Naive thymus-derived CD4-positive, alpha-beta T cell (primary cell): Measurements from ENCODE around the gene WRAP73. TPM values are rescaled to one million over a fixed set of nuclear protein-coding genes. Genes with fewer than 3 reads are reported as not detected.
A peak's percentile ranks its signal among the peaks of the same experiment; 100 is the strongest.

Experiments
- ATAC-seq: fragments of 150-1000 bp; cut with Tn5 transposase; 2 replicates; pipeline ENCODE4 v1.10.0; 2021; ENCODE audit warnings: mild to moderate bottlenecking, moderate library complexity
- CTCF ChIA-PET: fragments of 350-600 bp; sonication (Branson Sonifier 250); formaldehyde crosslinking; loops from one replicate; lab custom pipeline; 2021; ENCODE audit warnings: antibody characterized with exemption; lab: Charles Lee
- POLR2A ChIA-PET: fragments of 350-600 bp; sonication (Branson Sonifier 250); formaldehyde crosslinking; loops from one replicate; lab custom pipeline; 2021; ENCODE audit warnings: antibody characterized with exemption, inconsistent platforms; lab: Charles Lee
- DNase-seq, 9 donors: peaks; one replicate each; pipeline versions ENCODE4 v3.0.0 to v3.0.0-alpha.2; 2020 to 2022; ENCODE audit warnings: mixed read lengths in 1 of 9
- H3K27ac ChIP-seq: one replicate; pipeline ENCODE4 v1.7.0; 2013; ENCODE audit warnings: mild to moderate bottlenecking, low read depth, low read length, moderate library complexity
- H3K27me3 ChIP-seq, 2 donors: one replicate each; pipeline ENCODE4 v1.7.0; 2013; ENCODE audit warnings: low read length in 2 of 2, mild to moderate bottlenecking in 2 of 2, moderate library complexity in 2 of 2; ENCODE audit not compliant: control insufficient read depth in 2 of 2, insufficient read depth in 2 of 2
- H3K36me3 ChIP-seq, 3 experiments: 1 replicate in 2 of 3; 2 replicates in 1 of 3; pipeline ENCODE4 v1.7.0; 2013; ENCODE audit warnings: low read length in 3 of 3, mild to moderate bottlenecking in 3 of 3, moderate library complexity in 1 of 3; ENCODE audit not compliant: insufficient read depth in 3 of 3, control insufficient read depth in 2 of 3
- H3K4me1 ChIP-seq, 2 donors: one replicate each; pipeline ENCODE4 v1.7.0; 2013; ENCODE audit warnings: low read length in 2 of 2, mild to moderate bottlenecking in 2 of 2, moderate library complexity in 1 of 2; ENCODE audit not compliant: control insufficient read depth in 2 of 2, insufficient read depth in 2 of 2
- H3K4me3 ChIP-seq: 2 replicates; pipeline ENCODE4 v1.7.0; 2013; ENCODE audit warnings: mild to moderate bottlenecking, low read length
- H3K9me3 ChIP-seq, 3 experiments: 1 replicate in 2 of 3; 2 replicates in 1 of 3; pipeline ENCODE4 v1.7.0; 2013; ENCODE audit warnings: low read length in 3 of 3; ENCODE audit not compliant: control insufficient read depth in 2 of 3
- H3K27ac Mint-ChIP-seq, 9 donors: one replicate each; pipeline ENCODE4 v1.8.0; 2020 to 2022; ENCODE audit warnings: mixed read lengths in 9 of 9, mild to moderate bottlenecking in 8 of 9, moderate library complexity in 5 of 9, inconsistent platforms in 2 of 9
- H3K27me3 Mint-ChIP-seq, 5 donors: one replicate each; pipeline ENCODE4 v1.8.0; 2021 to 2022; ENCODE audit warnings: mixed read lengths in 5 of 5, mild to moderate bottlenecking in 1 of 5
- H3K36me3 Mint-ChIP-seq, 5 donors: one replicate each; pipeline ENCODE4 v1.8.0; 2020 to 2022; ENCODE audit warnings: mixed read lengths in 5 of 5, mild to moderate bottlenecking in 3 of 5, inconsistent platforms in 1 of 5
- H3K4me1 Mint-ChIP-seq, 7 donors: one replicate each; pipeline ENCODE4 v1.8.0; 2020 to 2022; ENCODE audit warnings: mixed read lengths in 7 of 7, mild to moderate bottlenecking in 3 of 7, inconsistent platforms in 1 of 7
- H3K4me3 Mint-ChIP-seq, 10 donors: one replicate each; pipeline ENCODE4 v1.8.0; 2020 to 2022; ENCODE audit warnings: mild to moderate bottlenecking in 10 of 10, mixed read lengths in 10 of 10, moderate library complexity in 6 of 10, inconsistent platforms in 2 of 10
- H3K9me3 Mint-ChIP-seq, 11 donors: one replicate each; pipeline ENCODE4 v1.8.0; 2020 to 2022; ENCODE audit warnings: mixed read lengths in 11 of 11, mild to moderate bottlenecking in 4 of 11, inconsistent platforms in 1 of 11, moderate library complexity in 1 of 11
- intact Hi-C, 2 donors: fragments of 100-400 bp; cut with micrococcal nuclease; formaldehyde crosslinking; loops; one replicate each; pipeline ENCODE4 v1.15.1; 2023
- polyA plus RNA-seq, 2 donors: library from polyadenylated mRNA; unstranded; fragments of 300-500 nt; fragmentation: Illumina TruSeq; gene quantifications; one replicate each; pipeline ENCODE4 v1.2.3, GENCODE V29; 2021
- total RNA-seq, 6 experiments: library from RNA in 5 of 6; stranded (reverse) in 5 of 6; gene quantifications; 1 replicate in 5 of 6; 2 replicates in 1 of 6; pipeline ENCODE4 v1.2.3 and lab custom pipeline; 2021 to 2026

Gene WRAP73
- total RNA-seq (10 to 100 TPM; 28.1 to 42.0 (median 36.3) TPM), polyA plus RNA-seq (10 to 100 TPM; 25.5 to 37.4 TPM), total RNA-seq (lab: John Stamatoyannopoulos, UW) (27.6 reads per million, percentile 58 among the genes with 10 or more reads in this experiment)

GRCh38 chr1:3649342-3650247 lies at the start of gene WRAP73:
TSS of gene WRAP73 (minus strand) at chr1:3650103. CDS start at chr1:3649999, 104 bp downstream.
- Mint-ChIP-seq H3K4me1 (peaks cover 13 to 37% (median 33%) of the 10 kb centered on the region in 7 donors), H3K36me3 (peaks cover 0 to 18% (median 9%) of the 10 kb centered on the region in 5 donors), H3K4me3 (peak within 1 kb of the TSS; percentile 79 to 91 (median 87)), H3K9me3 (no peaks in the 10 kb centered on the region), H3K27ac (peak within 1 kb of the TSS in 8 of 9 donors; percentile 2 to 82 (median 66)), H3K27me3 (peaks cover 16 to 28% (median 28%) of the 10 kb centered on the region in 5 donors)
- CTCF ChIA-PET: no interaction called here
- peak; percentile 76 to 88 (median 85) for DNase-seq
- peaks cover 11 to 16% of the 10 kb centered on the region in 2 donors for H3K4me1 ChIP-seq
- ATAC-seq: peak; percentile 99
- H3K27me3 ChIP-seq: peaks cover 3 to 20% of the 10 kb centered on the region in 2 donors
- POLR2A ChIA-PET: interaction anchor here (0.8 to 1.9 kb wide), 3 partner anchors 20 to 81 kb away, joined by 4 to 10 read pairs (median 5); no protein-coding TSS in a partner anchor
- H3K9me3 ChIP-seq: no peaks in the 10 kb centered on the region
- peak within 1 kb of the TSS; percentile 76 for H3K27ac ChIP-seq
- peak within 1 kb of the TSS; percentile 63 for H3K4me3 ChIP-seq
- intact Hi-C loops: loop anchor here (1.0 to 5.0 kb wide), 9 partner anchors 25 to 1259 kb away; partner anchors contain the start of genes CEP104 (in 2 of the 2), DFFB (in 2 of the 2), LRRC47 (in 2 of the 2) and C1orf174 (in 1 of the 2)
- peaks cover 0 to 27% (median 0%) of the 10 kb centered on the region in 3 experiments for H3K36me3 ChIP-seq

GRCh38 chr1:3699596-3699995 lies 49.7 kb upstream of the WRAP73 start:
- Histone ChIP-seq H3K27me3 (no peaks in the 10 kb centered on the region), H3K4me3 (no peak overlapping the region), H3K9me3 (no peaks in the 10 kb centered on the region), H3K27ac (no peak overlapping the region), H3K36me3 (no peaks in the 10 kb centered on the region), H3K4me1 (no peaks in the 10 kb centered on the region)
- H3K36me3 Mint-ChIP-seq: no peaks in the 10 kb centered on the region
- no peak overlapping the region for H3K27ac Mint-ChIP-seq
- H3K4me3 Mint-ChIP-seq: no peak overlapping the region
- POLR2A ChIA-PET: no interaction called here
- ATAC-seq (no peak), DNase-seq (no peak)
- CTCF ChIA-PET: no interaction called here
- intact Hi-C loops: no loop called here
- peaks cover 5 to 11% (median 6%) of the 10 kb centered on the region in 7 donors for H3K4me1 Mint-ChIP-seq
- H3K27me3 Mint-ChIP-seq: peaks cover 0 to 19% (median 4%) of the 10 kb centered on the region in 5 donors
- H3K9me3 Mint-ChIP-seq: no peaks in the 10 kb centered on the region

- no peak overlapping the region for H3K27ac ChIP-seq
- POLR2A ChIA-PET: no interaction called here
- H3K9me3 ChIP-seq: no peaks in the 10 kb centered on the region
- intact Hi-C loops: no loop called here
- H3K4me3 ChIP-seq: no peak overlapping the region
- Mint-ChIP-seq H3K9me3 (no peaks in the 10 kb centered on the region), H3K27me3 (peaks cover 0 to 19% (median 4%) of the 10 kb centered on the region in 5 donors), H3K4me3 (no peak overlapping the region), H3K27ac (no peak overlapping the region), H3K36me3 (no peaks in the 10 kb centered on the region), H3K4me1 (peaks cover 0 to 11% (median under 1%) of the 10 kb centered on the region in 7 donors)
- H3K36me3 ChIP-seq: no peaks in the 10 kb centered on the region
- DNase-seq: no peak
- no peaks in the 10 kb centered on the region for H3K4me1 ChIP-seq
- ATAC-seq: no peak
- CTCF ChIA-PET: no interaction called here
- H3K27me3 ChIP-seq: no peaks in the 10 kb centered on the region
Measured at GRCh38 chr1:3698660-3699408, 48.9 kb upstream of the WRAP73 start.

GRCh38 chr1:3697810-3698209 lies 47.9 kb upstream of the WRAP73 start:
- Histone ChIP-seq H3K27me3 (no peaks in the 10 kb centered on the region), H3K9me3 (no peaks in the 10 kb centered on the region), H3K4me1 (no peaks in the 10 kb centered on the region), H3K36me3 (no peaks in the 10 kb centered on the region), H3K27ac (no peak overlapping the region), H3K4me3 (no peak overlapping the region)
- Mint-ChIP-seq H3K27me3 (peaks cover 0 to 19% (median 4%) of the 10 kb centered on the region in 5 donors), H3K4me1 (peaks cover 0 to 11% (median 0%) of the 10 kb centered on the region in 7 donors), H3K27ac (no peak overlapping the region), H3K4me3 (no peak overlapping the region), H3K36me3 (no peaks in the 10 kb centered on the region), H3K9me3 (no peaks in the 10 kb centered on the region)
- CTCF ChIA-PET: no interaction called here
- DNase-seq (no peak), ATAC-seq (no peak)
- intact Hi-C loops: no loop called here
- POLR2A ChIA-PET: no interaction called here

- DNase-seq: no peak
- Histone ChIP-seq H3K4me3 (no peak overlapping the region), H3K36me3 (no peaks in the 10 kb centered on the region), H3K27me3 (no peaks in the 10 kb centered on the region), H3K27ac (no peak overlapping the region), H3K9me3 (no peaks in the 10 kb centered on the region), H3K4me1 (no peaks in the 10 kb centered on the region)
- H3K27me3 Mint-ChIP-seq: peaks cover 0 to 19% (median 4%) of the 10 kb centered on the region in 5 donors
- CTCF ChIA-PET: no interaction called here
- H3K27ac Mint-ChIP-seq: no peak overlapping the region
- ATAC-seq: no peak
- no peak overlapping the region for H3K4me3 Mint-ChIP-seq
- H3K4me1 Mint-ChIP-seq: peaks cover 0 to 11% (median 0%) of the 10 kb centered on the region in 7 donors
- POLR2A ChIA-PET: no interaction called here
- no peaks in the 10 kb centered on the region for H3K9me3 Mint-ChIP-seq
- intact Hi-C loops: no loop called here
- no peaks in the 10 kb centered on the region for H3K36me3 Mint-ChIP-seq
Measured at GRCh38 chr1:3697104-3697503, 47.2 kb upstream of the WRAP73 start.

- H3K4me3 Mint-ChIP-seq: no peak overlapping the region
- no peak overlapping the region for H3K4me3 ChIP-seq
- H3K9me3 Mint-ChIP-seq: no peaks in the 10 kb centered on the region
- no peaks in the 10 kb centered on the region for H3K36me3 ChIP-seq
- H3K27me3 ChIP-seq: no peaks in the 10 kb centered on the region
- no peak overlapping the region for H3K27ac Mint-ChIP-seq
- peaks cover 0 to 11% (median 0%) of the 10 kb centered on the region in 7 donors for H3K4me1 Mint-ChIP-seq
- H3K27me3 Mint-ChIP-seq: peaks cover 0 to 19% (median 4%) of the 10 kb centered on the region in 5 donors
- no peak overlapping the region for H3K27ac ChIP-seq
- ChIA-PET POLR2A (no interaction called here), CTCF (interaction anchor here (1.7 kb wide), 1 partner anchor 24 kb away, joined by 6 read pairs; no protein-coding TSS in a partner anchor)
- no peaks in the 10 kb centered on the region for H3K4me1 ChIP-seq
- intact Hi-C loops: no loop called here
- peaks cover 0 to 1% (median 0%) of the 10 kb centered on the region in 5 donors for H3K36me3 Mint-ChIP-seq
- ATAC-seq: no peak
- no peak for DNase-seq
- H3K9me3 ChIP-seq: no peaks in the 10 kb centered on the region
Measured at GRCh38 chr1:3696689-3697088, 46.8 kb upstream of the WRAP73 start.
